OCI-LY1 (cell line): Measurements from ENCODE around the gene CDRT4.

Experiments used
- H2AFZ ChIP-seq: fragments of 200-600 bp; sonication (generic), shearing (Covaris generic); 2 replicates; pipeline ENCODE4 v1.6.0; 2014; ENCODE audit warnings: antibody characterized with exemption, mild to moderate bottlenecking, low read length
- H3F3A ChIP-seq: fragments of 200-600 bp; sonication (generic), shearing (Covaris generic); 2 replicates; pipeline ENCODE4 v1.6.0; 2014; ENCODE audit warnings: mild to moderate bottlenecking, antibody characterized with exemption, low read length, moderate library complexity; ENCODE audit not compliant: insufficient read depth
- H3K27ac ChIP-seq: fragments of 200-600 bp; sonication (generic); 2 replicates; pipeline ENCODE4 v1.5.1; 2014; ENCODE audit warnings: low read length, mixed run types, mild to moderate bottlenecking, low read depth; ENCODE audit not compliant: poor library complexity, severe bottlenecking
- H3K27me3 ChIP-seq: fragments of 200-600 bp; sonication (generic); 2 replicates; pipeline ENCODE4 v1.6.0; 2014; ENCODE audit warnings: antibody characterized with exemption, mild to moderate bottlenecking, low read length, moderate library complexity; ENCODE audit not compliant: insufficient read depth
- H3K36me3 ChIP-seq: fragments of 200-600 bp; sonication (generic); 2 replicates; pipeline ENCODE4 v1.6.1; 2014; ENCODE audit warnings: mild to moderate bottlenecking, antibody characterized with exemption, low read length, moderate library complexity, mixed read lengths; ENCODE audit not compliant: insufficient read depth
- H3K4me1 ChIP-seq: fragments of 200-600 bp; sonication (generic); 2 replicates; pipeline ENCODE4 v1.5.1; 2014; ENCODE audit warnings: mild to moderate bottlenecking, low read length, moderate library complexity; ENCODE audit not compliant: insufficient read depth, severe bottlenecking
- H3K4me2 ChIP-seq: fragments of 200-600 bp; sonication (generic), shearing (Covaris generic); 2 replicates; pipeline ENCODE4 v1.6.1; 2014; ENCODE audit warnings: low read length
- H3K4me3 ChIP-seq: fragments of 200-600 bp; sonication (generic); 2 replicates; pipeline ENCODE4 v1.5.1; 2014; ENCODE audit warnings: low read length, low read depth, mild to moderate bottlenecking, mixed read lengths; ENCODE audit not compliant: poor library complexity, severe bottlenecking
- H3K79me2 ChIP-seq: fragments of 200-600 bp; shearing (Covaris generic); 2 replicates; pipeline ENCODE4 v1.6.1; 2016; ENCODE audit warnings: mixed run types, low read length, mixed read lengths; ENCODE audit not compliant: insufficient read depth
- H3K9ac ChIP-seq: fragments of 200-600 bp; sonication (generic), shearing (Covaris generic); 2 replicates; pipeline ENCODE4 v1.6.1; 2014; ENCODE audit warnings: mild to moderate bottlenecking, low read length, mixed read lengths
- H3K9me2 ChIP-seq: fragments of 200-600 bp; sonication (generic), shearing (Covaris generic); 2 replicates; pipeline ENCODE4 v1.6.1; 2014; ENCODE audit warnings: low read depth, mild to moderate bottlenecking, low read length, mixed read lengths
- H3K9me3 ChIP-seq: fragments of 200-600 bp; shearing (Covaris generic); 2 replicates; pipeline ENCODE4 v1.6.1; 2014; ENCODE audit warnings: low read length, mixed read lengths
- H4K20me1 ChIP-seq: fragments of 200-600 bp; sonication (generic), shearing (Covaris generic); 2 replicates; pipeline ENCODE4 v1.6.0; 2016; ENCODE audit warnings: mild to moderate bottlenecking, low read length; ENCODE audit not compliant: insufficient read depth
- EZH2 ChIP-seq: fragments of 200-600 bp; sonication (generic), shearing (Covaris generic); IDR thresholded peaks from 2 replicates; pipeline ENCODE4 v1.8.0; 2017; ENCODE audit warnings: borderline replicate concordance, mixed run types, mild to moderate bottlenecking, antibody characterized with exemption, low read length, moderate library complexity, mixed read lengths
- TF ChIP-seq, protein P1 (sequence below): fragments of 200-600 bp; sonication (generic), shearing (Covaris generic); IDR thresholded peaks from 2 replicates; pipeline ENCODE4 v1.5.1; 2017; ENCODE audit warnings: mild to moderate bottlenecking, antibody characterized with exemption, low read length, moderate library complexity, mixed read lengths

The CDRT4 gene

DNA sequence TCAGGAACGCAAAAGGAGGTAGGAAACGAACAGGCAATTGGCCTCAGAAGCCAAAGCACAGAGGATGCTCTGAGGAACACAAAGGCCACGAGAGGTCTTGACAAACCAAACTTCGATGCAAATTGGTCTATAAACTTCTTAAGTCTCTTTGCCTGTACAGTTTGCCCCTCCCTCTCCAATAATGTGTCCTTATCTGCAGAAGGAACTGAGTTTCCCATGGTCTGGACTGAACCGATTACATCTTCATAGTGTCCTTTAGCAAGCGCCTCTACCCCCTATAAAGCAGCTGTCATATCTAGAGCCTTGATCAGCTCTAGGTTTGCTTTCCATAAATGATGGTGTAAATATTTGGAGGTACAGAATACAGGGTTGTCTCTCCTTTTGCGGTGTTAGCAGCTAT is 3.1 kb upstream of the CDRT4 start:
- Histone ChIP-seq H2AFZ (no peak overlapping the region), H3K9me3 (no peaks in the 10 kb centered on the region), H3K36me3 (no peaks in the 10 kb centered on the region), H3F3A (no peaks in the 10 kb centered on the region), H3K79me2 (no peaks in the 10 kb centered on the region), H4K20me1 (no peaks in the 10 kb centered on the region), H3K9ac (no peak overlapping the region), H3K27me3 (no peaks in the 10 kb centered on the region), H3K27ac (no peak overlapping the region), H3K4me3 (no peak overlapping the region), H3K4me1 (no peaks in the 10 kb centered on the region), H3K4me2 (no peak overlapping the region), H3K9me2 (no peaks in the 10 kb centered on the region)
- no peak for TF ChIP-seq EZH2
- TF ChIP-seq, protein P1, sequence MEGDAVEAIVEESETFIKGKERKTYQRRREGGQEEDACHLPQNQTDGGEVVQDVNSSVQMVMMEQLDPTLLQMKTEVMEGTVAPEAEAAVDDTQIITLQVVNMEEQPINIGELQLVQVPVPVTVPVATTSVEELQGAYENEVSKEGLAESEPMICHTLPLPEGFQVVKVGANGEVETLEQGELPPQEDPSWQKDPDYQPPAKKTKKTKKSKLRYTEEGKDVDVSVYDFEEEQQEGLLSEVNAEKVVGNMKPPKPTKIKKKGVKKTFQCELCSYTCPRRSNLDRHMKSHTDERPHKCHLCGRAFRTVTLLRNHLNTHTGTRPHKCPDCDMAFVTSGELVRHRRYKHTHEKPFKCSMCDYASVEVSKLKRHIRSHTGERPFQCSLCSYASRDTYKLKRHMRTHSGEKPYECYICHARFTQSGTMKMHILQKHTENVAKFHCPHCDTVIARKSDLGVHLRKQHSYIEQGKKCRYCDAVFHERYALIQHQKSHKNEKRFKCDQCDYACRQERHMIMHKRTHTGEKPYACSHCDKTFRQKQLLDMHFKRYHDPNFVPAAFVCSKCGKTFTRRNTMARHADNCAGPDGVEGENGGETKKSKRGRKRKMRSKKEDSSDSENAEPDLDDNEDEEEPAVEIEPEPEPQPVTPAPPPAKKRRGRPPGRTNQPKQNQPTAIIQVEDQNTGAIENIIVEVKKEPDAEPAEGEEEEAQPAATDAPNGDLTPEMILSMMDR = no peak

DNA sequence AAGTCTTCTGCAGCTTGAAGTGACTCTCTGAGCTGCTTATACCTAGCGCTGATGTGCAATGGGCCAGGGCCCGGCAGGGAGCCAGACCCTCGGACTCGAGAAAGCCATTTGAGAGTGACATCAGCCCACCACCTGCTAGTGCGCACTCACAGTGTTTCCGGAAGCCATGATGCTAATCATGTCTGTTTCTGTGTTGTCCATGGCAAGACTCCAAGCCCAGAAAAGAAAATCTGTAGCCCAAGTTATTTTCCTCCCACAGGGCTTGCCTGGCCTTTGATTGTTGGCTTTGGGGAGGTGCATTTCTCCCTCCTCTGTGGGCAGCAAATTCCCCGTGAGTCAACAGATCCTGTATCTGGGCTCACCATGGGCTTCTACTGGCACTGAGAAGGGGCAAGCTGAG is 1.8 kb upstream of the CDRT4 start:
- H3K4me2 ChIP-seq = no peak overlapping the region
- no peaks in the 10 kb centered on the region for H3K27me3 ChIP-seq
- H3F3A ChIP-seq = no peaks in the 10 kb centered on the region
- no peak for TF ChIP-seq EZH2
- TF ChIP-seq, protein P1 = no peak
- H3K27ac ChIP-seq = no peak overlapping the region
- H3K36me3 ChIP-seq = no peaks in the 10 kb centered on the region
- H3K9me2 ChIP-seq = no peaks in the 10 kb centered on the region
- H2AFZ ChIP-seq = no peak overlapping the region
- no peaks in the 10 kb centered on the region for H3K79me2 ChIP-seq
- H3K9ac ChIP-seq = no peak overlapping the region
- no peaks in the 10 kb centered on the region for H3K9me3 ChIP-seq
- H3K4me1 ChIP-seq = no peaks in the 10 kb centered on the region
- H4K20me1 ChIP-seq = no peaks in the 10 kb centered on the region
- H3K4me3 ChIP-seq = no peak overlapping the region

DNA sequence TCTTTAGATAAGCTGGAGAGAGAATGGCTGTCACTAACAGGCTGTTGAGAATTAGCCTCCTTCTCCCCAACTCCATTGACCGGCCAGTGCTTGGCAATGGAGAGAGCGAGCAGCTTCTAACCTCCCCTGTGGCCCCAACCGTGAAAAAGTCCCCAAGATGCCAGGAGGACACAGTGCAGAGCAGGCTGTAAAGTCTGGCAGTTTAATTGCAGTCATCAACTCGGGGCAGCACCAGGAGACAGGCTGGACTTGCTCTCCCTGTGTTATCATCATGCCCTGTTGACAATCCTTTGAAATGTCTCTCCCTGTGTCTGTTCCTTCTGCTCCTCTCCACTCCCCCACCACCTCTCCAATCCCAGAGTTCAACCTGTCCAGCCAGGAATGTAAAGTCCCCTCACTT is 705 bp upstream of the CDRT4 start:
- TF ChIP-seq EZH2 = no peak
- TF ChIP-seq, protein P1 = no peak
- Histone ChIP-seq H3K79me2 (no peaks in the 10 kb centered on the region), H3K9me3 (no peaks in the 10 kb centered on the region), H3K4me2 (no peak overlapping the region), H3K9me2 (no peaks in the 10 kb centered on the region), H3K36me3 (no peaks in the 10 kb centered on the region), H3K4me1 (no peaks in the 10 kb centered on the region), H3K9ac (no peak overlapping the region), H4K20me1 (no peaks in the 10 kb centered on the region), H3F3A (no peaks in the 10 kb centered on the region), H2AFZ (no peak overlapping the region), H3K27ac (no peak overlapping the region), H3K27me3 (no peaks in the 10 kb centered on the region), H3K4me3 (no peak overlapping the region)
